Rectal smooth muscle tissue (tissue), 1 donor: ENCODE results near the gene COL20A1.

Source experiments
- H3K27ac ChIP-seq: one replicate; pipeline ENCODE4 v1.7.0; 2013; ENCODE audit warnings: low read depth, low read length, inconsistent platforms
- H3K27me3 ChIP-seq: one replicate; pipeline ENCODE4 v1.7.0; 2013; ENCODE audit warnings: low read length; ENCODE audit not compliant: control insufficient read depth, insufficient read depth
- H3K36me3 ChIP-seq: one replicate; pipeline ENCODE4 v1.7.0; 2013; ENCODE audit warnings: low read length; ENCODE audit not compliant: control insufficient read depth, insufficient read depth
- H3K4me1 ChIP-seq: one replicate; pipeline ENCODE4 v1.7.0; 2013; ENCODE audit warnings: low read length; ENCODE audit not compliant: control insufficient read depth, insufficient read depth
- H3K4me3 ChIP-seq: one replicate; pipeline ENCODE4 v1.7.0; 2013; ENCODE audit warnings: low read length
- H3K9ac ChIP-seq: one replicate; pipeline ENCODE4 v1.7.0; 2013; ENCODE audit warnings: low read length

The COL20A1 gene

DNA sequence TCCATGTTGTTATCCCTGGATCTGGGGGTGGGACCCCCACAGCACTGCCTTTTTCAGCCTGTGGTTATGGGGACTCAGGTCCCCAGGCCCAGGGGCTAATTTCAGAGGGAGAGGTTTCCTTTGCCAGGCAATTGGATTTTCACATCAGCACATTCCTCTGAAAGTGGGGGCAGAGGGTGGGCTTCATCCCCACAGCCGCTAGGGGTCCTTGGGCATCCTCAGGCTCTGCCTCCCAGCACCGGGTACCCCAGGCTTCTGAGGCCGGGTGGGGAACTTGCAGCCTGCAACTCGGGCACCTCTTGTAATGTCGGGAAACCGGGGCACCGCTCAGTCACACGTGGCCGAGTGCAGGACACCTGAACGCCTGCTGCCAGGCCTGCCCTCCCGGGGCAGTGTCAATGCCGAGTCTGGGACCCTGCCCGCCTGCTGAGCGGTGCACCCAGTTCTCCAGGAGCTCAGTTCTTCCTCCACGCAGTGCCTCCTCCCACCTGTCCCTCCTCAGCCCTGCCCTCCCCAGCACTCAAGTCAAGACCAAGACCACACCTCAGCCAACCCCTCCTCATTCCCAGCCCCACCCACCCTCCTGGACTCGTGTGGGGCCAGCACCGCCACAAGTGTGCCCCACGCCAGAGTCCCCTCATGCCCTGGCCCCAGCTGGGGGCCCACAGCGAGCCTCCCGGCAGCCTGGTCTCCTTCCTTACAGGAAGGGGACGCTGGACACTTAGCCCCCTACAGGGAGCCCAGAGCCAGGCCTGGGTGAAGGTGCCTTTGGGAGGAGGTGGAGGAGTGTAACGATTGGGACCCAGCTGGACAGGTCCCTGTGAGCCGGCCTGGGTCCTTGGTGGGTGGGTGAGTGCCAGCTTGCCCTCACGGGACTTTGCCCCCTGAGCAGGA lies 77.0 kb downstream of the COL20A1 start:
- Histone ChIP-seq H3K27me3 (peaks cover 4% of the 10 kb centered on the region), H3K4me1 (no peaks in the 10 kb centered on the region), H3K4me3 (no peak overlapping the region), H3K36me3 (no peaks in the 10 kb centered on the region), H3K27ac (no peak overlapping the region), H3K9ac (no peak overlapping the region)

GRCh38 chr20:63370618-63371187 lies 77.7 kb downstream of the COL20A1 start:
- no peak overlapping the region for H3K27ac ChIP-seq
- H3K9ac ChIP-seq = no peak overlapping the region
- H3K36me3 ChIP-seq = no peaks in the 10 kb centered on the region
- H3K27me3 ChIP-seq = peaks cover 6% of the 10 kb centered on the region
- no peak overlapping the region for H3K4me3 ChIP-seq
- H3K4me1 ChIP-seq = no peaks in the 10 kb centered on the region

GRCh38 chr20:63371291-63371865 lies 78.4 kb downstream of the COL20A1 start:
- no peak overlapping the region for H3K9ac ChIP-seq
- peaks cover 5% of the 10 kb centered on the region for H3K27me3 ChIP-seq

DNA sequence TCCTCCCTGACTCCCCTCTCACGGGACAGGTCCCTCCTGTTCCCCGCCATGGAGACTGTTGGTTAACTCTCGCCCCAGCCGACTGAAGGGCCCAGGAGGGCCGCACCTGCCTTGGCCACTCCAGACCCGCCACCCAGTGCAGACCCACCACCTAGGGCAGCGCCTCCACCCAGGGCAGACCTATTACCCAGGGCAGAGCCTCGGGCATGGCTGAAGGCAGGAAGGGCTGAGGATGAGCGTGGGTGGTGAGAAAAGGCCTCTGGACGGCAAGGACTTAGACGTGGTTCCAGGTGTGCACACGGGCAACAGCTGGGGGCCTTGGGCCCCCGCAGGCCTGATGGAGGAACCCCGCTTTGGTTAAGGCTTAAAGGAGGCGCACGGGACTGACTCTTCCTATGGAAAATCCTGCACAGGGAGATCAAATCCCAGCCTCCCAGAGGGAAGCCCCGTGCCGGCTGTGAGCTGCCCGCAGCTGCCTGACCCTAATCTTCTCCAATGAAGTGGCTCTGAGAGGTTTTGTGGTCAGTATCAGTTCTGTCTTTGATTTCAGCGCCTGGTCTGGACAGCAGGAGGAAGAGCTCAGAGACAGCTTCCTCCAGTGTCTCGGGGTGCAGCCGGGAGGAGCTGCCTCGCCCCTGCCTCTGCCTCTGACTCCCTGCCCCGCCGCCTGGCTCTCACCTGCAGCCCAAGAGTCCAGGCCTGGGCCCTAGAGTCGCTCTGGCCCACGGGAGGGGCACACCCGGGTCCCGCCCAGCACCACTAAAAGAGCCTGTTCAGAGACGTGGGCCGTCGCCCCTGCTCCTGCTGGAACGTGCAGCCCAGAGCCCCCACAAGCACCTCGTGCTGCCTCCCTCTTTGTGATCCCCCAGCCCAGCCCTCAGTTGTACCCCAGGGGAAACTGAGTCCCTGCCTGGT lies 80.2 kb downstream of the COL20A1 start:
- no peaks in the 10 kb centered on the region for H3K36me3 ChIP-seq
- peaks cover 11% of the 10 kb centered on the region for H3K27me3 ChIP-seq
- no peak overlapping the region for H3K4me3 ChIP-seq
- H3K4me1 ChIP-seq = no peaks in the 10 kb centered on the region
- H3K9ac ChIP-seq = no peak overlapping the region
- H3K27ac ChIP-seq = no peak overlapping the region

More at GRCh38 chr20:63371291-63371865, 78.4 kb downstream of the COL20A1 start:
- no peaks in the 10 kb centered on the region for H3K4me1 ChIP-seq
- no peaks in the 10 kb centered on the region for H3K36me3 ChIP-seq
- no peak overlapping the region for H3K4me3 ChIP-seq
- H3K27ac ChIP-seq = no peak overlapping the region

DNA sequence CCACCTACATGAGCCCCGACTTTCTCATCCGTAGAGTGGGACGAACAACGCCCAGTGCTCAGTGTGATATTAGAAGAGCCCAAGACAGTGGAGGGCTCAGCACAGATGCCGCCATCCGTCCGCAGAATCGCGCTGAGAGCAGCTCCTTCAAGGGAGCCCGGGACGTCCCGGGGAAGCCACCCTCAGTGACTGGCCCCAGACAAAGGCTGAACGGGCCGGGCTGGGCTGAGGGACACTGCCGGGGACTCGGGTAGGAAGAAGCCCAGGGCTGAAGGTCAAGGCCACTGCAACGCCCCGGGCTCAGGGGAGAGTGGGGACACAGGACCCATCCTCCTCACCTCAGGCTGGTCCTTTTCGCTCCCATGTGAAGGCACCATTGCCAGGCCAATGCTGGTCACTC lies 81.0 kb downstream of the COL20A1 start:
- Histone ChIP-seq H3K36me3 (no peaks in the 10 kb centered on the region), H3K4me1 (no peaks in the 10 kb centered on the region), H3K27ac (no peak overlapping the region), H3K27me3 (peaks cover 11% of the 10 kb centered on the region), H3K4me3 (no peak overlapping the region), H3K9ac (no peak overlapping the region)

DNA sequence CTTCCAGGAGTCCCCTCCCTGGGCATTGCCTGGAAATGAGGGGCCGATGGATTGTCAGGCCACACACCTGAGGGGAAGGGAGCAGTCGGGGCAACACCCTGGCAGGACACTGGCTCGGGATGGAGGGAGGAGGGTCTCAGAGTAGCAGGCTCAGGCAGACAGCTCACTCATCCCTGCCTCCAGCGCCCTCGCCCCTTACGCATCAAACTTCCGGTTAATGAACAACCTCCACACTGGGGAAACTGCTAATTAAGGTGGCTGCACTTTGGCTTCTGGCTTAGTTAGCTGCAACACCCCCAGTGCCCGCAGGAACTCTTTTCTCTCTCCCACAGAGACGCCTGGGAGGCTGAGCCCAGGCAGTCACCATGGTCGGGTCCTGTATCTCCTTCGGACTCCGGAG lies 81.5 kb downstream of the COL20A1 start:
- no peak overlapping the region for H3K9ac ChIP-seq
- no peaks in the 10 kb centered on the region for H3K36me3 ChIP-seq
- H3K27ac ChIP-seq = no peak overlapping the region
- no peaks in the 10 kb centered on the region for H3K4me1 ChIP-seq
- peaks cover 13% of the 10 kb centered on the region for H3K27me3 ChIP-seq
- H3K4me3 ChIP-seq = no peak overlapping the region

DNA sequence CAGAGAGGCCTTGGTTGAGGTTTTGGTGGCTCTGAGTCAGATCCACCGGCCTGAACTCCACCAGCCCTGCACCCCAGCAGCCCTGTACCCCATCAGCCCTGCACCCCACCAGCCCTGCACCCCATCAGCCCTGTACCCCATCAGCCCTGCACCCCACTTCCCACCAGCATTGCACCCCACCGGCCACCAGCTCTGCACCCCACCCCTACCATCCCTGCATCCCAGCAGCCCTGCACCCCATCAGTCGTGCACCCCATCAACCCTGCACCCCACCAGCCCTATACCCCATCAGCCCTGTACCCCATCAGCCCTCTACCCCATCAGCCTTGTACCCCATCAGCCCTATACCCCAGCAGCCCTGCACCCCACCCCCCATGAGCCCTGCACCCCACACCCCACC lies 82.5 kb downstream of the COL20A1 start:
- H3K27ac ChIP-seq = no peak overlapping the region
- peaks cover 13% of the 10 kb centered on the region for H3K27me3 ChIP-seq
- H3K4me3 ChIP-seq = no peak overlapping the region
- H3K36me3 ChIP-seq = no peaks in the 10 kb centered on the region
- H3K9ac ChIP-seq = no peak overlapping the region
- H3K4me1 ChIP-seq = no peaks in the 10 kb centered on the region

DNA sequence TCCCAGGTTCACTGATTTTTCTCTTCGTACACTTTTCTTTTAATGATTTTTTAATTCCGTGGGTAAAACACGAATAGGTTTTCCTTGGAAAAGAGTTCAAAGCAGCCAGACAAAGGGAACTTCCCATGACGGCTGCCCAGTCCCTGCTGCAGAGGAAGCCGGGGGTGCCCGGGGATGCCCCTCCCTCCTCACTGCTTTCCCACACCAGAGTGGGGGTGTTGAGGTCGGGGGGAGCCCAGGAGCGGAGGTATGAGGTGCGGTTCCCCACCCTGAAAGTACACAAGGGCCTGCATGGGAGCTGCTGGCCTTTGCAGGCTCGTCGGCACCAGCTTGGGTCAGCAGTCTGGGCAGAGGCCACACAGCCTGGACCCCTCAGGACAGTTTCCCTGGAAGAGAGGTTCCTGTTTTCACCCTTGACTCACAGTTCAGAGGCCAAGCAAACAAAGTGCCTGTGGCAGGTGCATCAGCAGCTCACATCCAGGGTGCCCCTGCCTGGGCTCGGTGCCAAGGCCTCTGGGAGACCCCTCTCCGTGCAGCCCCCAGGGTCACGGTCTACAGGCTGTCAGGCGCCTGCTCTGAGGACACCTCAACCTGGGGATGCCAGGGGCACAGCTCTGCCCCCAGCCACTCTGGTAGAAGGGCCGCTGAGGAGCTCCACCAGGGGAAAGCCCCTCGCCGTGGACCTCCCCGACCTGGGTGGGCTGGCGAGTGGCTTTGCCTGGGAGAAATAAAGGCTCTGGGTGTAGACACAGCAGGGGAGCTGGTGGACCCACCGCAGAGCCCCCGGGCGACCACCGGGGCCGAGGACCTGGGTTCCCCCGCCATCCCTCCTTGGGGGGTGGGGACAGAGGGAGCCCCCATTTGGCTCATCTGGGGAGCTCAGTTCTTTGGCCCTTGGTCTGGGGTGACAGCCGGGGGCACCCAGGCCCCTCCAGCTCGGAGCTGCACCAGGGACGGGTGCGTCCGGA lies 83.6 kb downstream of the COL20A1 start:
- H3K27me3 ChIP-seq = peaks cover 14% of the 10 kb centered on the region
- no peaks in the 10 kb centered on the region for H3K4me1 ChIP-seq
- no peak overlapping the region for H3K4me3 ChIP-seq
- H3K9ac ChIP-seq = no peak overlapping the region
- H3K36me3 ChIP-seq = no peaks in the 10 kb centered on the region
- no peak overlapping the region for H3K27ac ChIP-seq

- no peaks in the 10 kb centered on the region for H3K4me1 ChIP-seq
- no peak overlapping the region for H3K27ac ChIP-seq
- H3K4me3 ChIP-seq = no peak overlapping the region
- H3K9ac ChIP-seq = no peak overlapping the region
- H3K27me3 ChIP-seq = peaks cover 16% of the 10 kb centered on the region
- H3K36me3 ChIP-seq = no peaks in the 10 kb centered on the region
Measured at GRCh38 chr20:63377256-63377941, 84.4 kb downstream of the COL20A1 start.

DNA sequence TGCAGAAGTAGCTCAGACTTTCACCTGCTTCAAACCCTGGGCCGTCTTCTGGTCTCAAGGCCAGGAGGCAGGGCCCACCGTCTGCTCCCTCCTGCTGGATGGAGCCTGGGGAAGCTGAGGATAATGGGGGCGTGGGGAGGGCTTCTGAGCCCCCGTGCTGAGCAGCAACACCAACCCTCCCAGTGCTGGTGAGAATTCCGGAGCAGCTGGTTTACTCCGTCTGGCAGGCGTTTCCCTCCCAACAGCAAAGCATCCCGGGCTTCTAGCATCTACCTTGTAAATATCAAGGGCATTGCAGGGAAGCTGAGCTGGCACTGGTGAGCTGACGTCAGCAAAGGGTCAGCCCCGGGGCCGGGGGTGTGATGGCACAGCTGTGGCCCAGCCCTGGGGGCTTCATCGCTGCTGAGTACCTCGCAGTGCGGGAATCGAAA lies 85.0 kb downstream of the COL20A1 start:
- H3K27me3 ChIP-seq = peaks cover 16% of the 10 kb centered on the region
- H3K36me3 ChIP-seq = no peaks in the 10 kb centered on the region
- no peak overlapping the region for H3K9ac ChIP-seq
- H3K27ac ChIP-seq = no peak overlapping the region
- no peak overlapping the region for H3K4me3 ChIP-seq
- H3K4me1 ChIP-seq = no peaks in the 10 kb centered on the region

- Histone ChIP-seq H3K4me3 (no peak overlapping the region), H3K4me1 (no peaks in the 10 kb centered on the region), H3K36me3 (no peaks in the 10 kb centered on the region), H3K27me3 (peaks cover 14% of the 10 kb centered on the region), H3K9ac (no peak overlapping the region), H3K27ac (no peak overlapping the region)
Measured at GRCh38 chr20:63378626-63379025, 85.6 kb downstream of the COL20A1 start.
